Measurements from ENCODE around the gene TFCP2L1. TPM values are rescaled to one million over a fixed set of nuclear protein-coding genes. Genes with fewer than 3 reads are reported as not detected.
"Not testable (repeated sequence)": the region's sequence is repeated elsewhere in the genome, so short reads cannot be mapped to it uniquely, and the experiment has no call there.

The TFCP2L1 gene
- total RNA-seq, 2 donors from 2014 or later, result 0.19 to 0.33 TPM

- no peaks in the 10 kb centered on the region for H3K27me3 Mint-ChIP-seq
- no peak overlapping the region for H3K27ac Mint-ChIP-seq
- H3K4me3 Mint-ChIP-seq, result no peak overlapping the region
- no peak for DNase-seq (ENCODE audit: low spot score)
- no peaks in the 10 kb centered on the region for H3K9me3 Mint-ChIP-seq
- H3K4me1 Mint-ChIP-seq (ENCODE audit: low read depth in 2 of 2), result no peaks in the 10 kb centered on the region
- no peaks in the 10 kb centered on the region for H3K36me3 Mint-ChIP-seq
- ATAC-seq, result peak in 1 of 2 donors; percentile 25
These were observed 46.2 kb downstream of the TFCP2L1 start for GRCh38 chr2:121238828-121239227.

GRCh38 chr2:121237980-121238665 lies 46.9 kb downstream of the TFCP2L1 start:
- no peak overlapping the region for H3K4me3 Mint-ChIP-seq
- DNase-seq (ENCODE audit: low spot score) (no peak), ATAC-seq (no peak)
- H3K27me3 Mint-ChIP-seq, result no peaks in the 10 kb centered on the region
- no peaks in the 10 kb centered on the region for H3K4me1 Mint-ChIP-seq (ENCODE audit: low read depth in 2 of 2)
- no peak overlapping the region for H3K27ac Mint-ChIP-seq
- no peaks in the 10 kb centered on the region for H3K36me3 Mint-ChIP-seq
- H3K9me3 Mint-ChIP-seq, result no peaks in the 10 kb centered on the region

- Mint-ChIP-seq H3K4me1 (ENCODE audit: low read depth in 2 of 2) (no peaks in the 10 kb centered on the region), H3K4me3 (no peak overlapping the region), H3K27me3 (no peaks in the 10 kb centered on the region), H3K36me3 (no peaks in the 10 kb centered on the region), H3K27ac (no peak overlapping the region), H3K9me3 (no peaks in the 10 kb centered on the region)
- DNase-seq (ENCODE audit: low spot score) (no peak), ATAC-seq (no peak)
These were observed 47.5 kb downstream of the TFCP2L1 start for GRCh38 chr2:121237336-121237979.

- no peak for ATAC-seq
- H3K4me1 Mint-ChIP-seq (ENCODE audit: low read depth in 2 of 2), result no peaks in the 10 kb centered on the region
These were observed 48.3 kb downstream of the TFCP2L1 start for GRCh38 chr2:121236650-121237180.

GRCh38 chr2:121236101-121236640 lies 48.8 kb downstream of the TFCP2L1 start:
- no peak for DNase-seq (ENCODE audit: low spot score)
- Mint-ChIP-seq H3K27me3 (no peaks in the 10 kb centered on the region), H3K36me3 (no peaks in the 10 kb centered on the region), H3K4me1 (ENCODE audit: low read depth in 2 of 2) (no peaks in the 10 kb centered on the region), H3K27ac (no peak overlapping the region), H3K9me3 (no peaks in the 10 kb centered on the region), H3K4me3 (no peak overlapping the region)
- no peak for ATAC-seq

More at GRCh38 chr2:121236650-121237180, 48.3 kb downstream of the TFCP2L1 start:
- Mint-ChIP-seq H3K27ac (no peak overlapping the region), H3K4me3 (no peak overlapping the region), H3K27me3 (no peaks in the 10 kb centered on the region), H3K9me3 (no peaks in the 10 kb centered on the region), H3K36me3 (no peaks in the 10 kb centered on the region)
- DNase-seq (ENCODE audit: low spot score), result no peak

- no peaks in the 10 kb centered on the region for H3K36me3 Mint-ChIP-seq
- no peak overlapping the region for H3K4me3 Mint-ChIP-seq
- ATAC-seq, result no peak
These were observed 49.5 kb downstream of the TFCP2L1 start for GRCh38 chr2:121235542-121235941.

GRCh38 chr2:121234791-121235190 lies 50.2 kb downstream of the TFCP2L1 start:
- ATAC-seq (no peak), DNase-seq (ENCODE audit: low spot score) (no peak)
- no peaks in the 10 kb centered on the region for H3K27me3 Mint-ChIP-seq
- H3K36me3 Mint-ChIP-seq, result no peaks in the 10 kb centered on the region
- no peaks in the 10 kb centered on the region for H3K9me3 Mint-ChIP-seq
- H3K27ac Mint-ChIP-seq, result no peak overlapping the region
- no peak overlapping the region for H3K4me3 Mint-ChIP-seq
- H3K4me1 Mint-ChIP-seq (ENCODE audit: low read depth in 2 of 2), result no peaks in the 10 kb centered on the region

More at GRCh38 chr2:121235542-121235941, 49.5 kb downstream of the TFCP2L1 start:
- Mint-ChIP-seq H3K27ac (no peak overlapping the region), H3K4me1 (ENCODE audit: low read depth in 2 of 2) (no peaks in the 10 kb centered on the region), H3K9me3 (no peaks in the 10 kb centered on the region), H3K27me3 (no peaks in the 10 kb centered on the region)
- no peak for DNase-seq (ENCODE audit: low spot score)

GRCh38 chr2:121234144-121234543 lies 50.9 kb downstream of the TFCP2L1 start:
- H3K27ac Mint-ChIP-seq, result no peak overlapping the region
- H3K36me3 Mint-ChIP-seq, result no peaks in the 10 kb centered on the region
- H3K27me3 Mint-ChIP-seq, result no peaks in the 10 kb centered on the region
- H3K4me3 Mint-ChIP-seq, result no peak overlapping the region
- no peaks in the 10 kb centered on the region for H3K9me3 Mint-ChIP-seq
- DNase-seq (ENCODE audit: low spot score) (no peak), ATAC-seq (no peak)
- H3K4me1 Mint-ChIP-seq (ENCODE audit: low read depth in 2 of 2), result no peaks in the 10 kb centered on the region

GRCh38 chr2:121233486-121234110 lies 51.4 kb downstream of the TFCP2L1 start:
- Mint-ChIP-seq H3K4me3 (no peak overlapping the region), H3K9me3 (no peaks in the 10 kb centered on the region), H3K27ac (no peak overlapping the region), H3K27me3 (no peaks in the 10 kb centered on the region), H3K36me3 (no peaks in the 10 kb centered on the region), H3K4me1 (ENCODE audit: low read depth in 2 of 2) (no peaks in the 10 kb centered on the region)
- DNase-seq (ENCODE audit: low spot score), result no peak
- ATAC-seq, result no peak

- no peak for DNase-seq (ENCODE audit: low spot score)
- Mint-ChIP-seq H3K4me1 (ENCODE audit: low read depth in 2 of 2) (no peaks in the 10 kb centered on the region), H3K27ac (no peak overlapping the region), H3K36me3 (no peaks in the 10 kb centered on the region), H3K4me3 (no peak overlapping the region), H3K27me3 (no peaks in the 10 kb centered on the region), H3K9me3 (no peaks in the 10 kb centered on the region)
- no peak for ATAC-seq
These were observed 52.3 kb downstream of the TFCP2L1 start for GRCh38 chr2:121232626-121233265.

- Mint-ChIP-seq H3K4me1 (ENCODE audit: low read depth in 2 of 2) (no peaks in the 10 kb centered on the region), H3K9me3 (no peaks in the 10 kb centered on the region), H3K4me3 (no peak overlapping the region), H3K27me3 (no peaks in the 10 kb centered on the region), H3K27ac (no peak overlapping the region), H3K36me3 (no peaks in the 10 kb centered on the region)
- ATAC-seq, result no peak
- DNase-seq (ENCODE audit: low spot score), result no peak
These were observed 53.5 kb downstream of the TFCP2L1 start for GRCh38 chr2:121231385-121232000.

GRCh38 chr2:121228521-121228920 lies 56.5 kb downstream of the TFCP2L1 start:
- no peaks in the 10 kb centered on the region for H3K4me1 Mint-ChIP-seq (ENCODE audit: low read depth in 2 of 2)
- no peak overlapping the region for H3K27ac Mint-ChIP-seq

GRCh38 chr2:121227381-121228144 lies 57.4 kb downstream of the TFCP2L1 start:
- H3K27ac Mint-ChIP-seq; H3K9me3 Mint-ChIP-seq; H3K4me3 Mint-ChIP-seq; H3K36me3 Mint-ChIP-seq; H3K4me1 Mint-ChIP-seq (ENCODE audit: low read depth in 2 of 2); ATAC-seq; DNase-seq (ENCODE audit: low spot score); H3K27me3 Mint-ChIP-seq: not testable (repeated sequence)

More at GRCh38 chr2:121228521-121228920, 56.5 kb downstream of the TFCP2L1 start:
- Mint-ChIP-seq H3K9me3 (no peaks in the 10 kb centered on the region), H3K4me3 (no peak overlapping the region), H3K27me3 (no peaks in the 10 kb centered on the region), H3K36me3 (no peaks in the 10 kb centered on the region)
- ATAC-seq, result no peak
- no peak for DNase-seq (ENCODE audit: low spot score)
